AG10803 (cell line): ENCODE measurements around the gene NDUFA3.

ENCODE experiments used
- DNase-seq: peaks from one replicate; pipeline ENCODE4 v3.0.0; 2010; ENCODE audit warnings: low read depth
- H3K4me3 ChIP-seq: 2 replicates; pipeline ENCODE4 v1.5.1; 2011; ENCODE audit warnings: mild to moderate bottlenecking, low read length, control low read depth
- CTCF ChIP-seq: conservative IDR thresholded peaks from 2 replicates; pipeline ENCODE4 v1.5.1; 2011; ENCODE audit warnings: mild to moderate bottlenecking, low read length, control low read depth, inconsistent platforms

Gene NDUFA3

GRCh38 chr19:54100561-54100960, 2.1 kb upstream of the NDUFA3 start, which contains the start of gene OSCAR:
OSCAR (minus strand) TSS chr19:54100803; CDS start chr19:54100792, 11 bp downstream.
- peak; percentile 21 for DNase-seq
- TF ChIP-seq CTCF, result no peak
- no peak within 1 kb of the TSS for H3K4me3 ChIP-seq

- TF ChIP-seq CTCF, result no peak
- no peak overlapping the region for H3K4me3 ChIP-seq
- peak; percentile 35 for DNase-seq
Measured at GRCh38 chr19:54104998-54105715, 2.5 kb downstream of the NDUFA3 start.

- DNase-seq, result no peak
- TF ChIP-seq CTCF, result no peak
- H3K4me3 ChIP-seq, result no peak overlapping the region
Measured at GRCh38 chr19:54105796-54106195, 3.1 kb downstream of the NDUFA3 start.

GRCh38 chr19:54106716-54107115, 4.1 kb downstream of the NDUFA3 start:
- TF ChIP-seq CTCF, result no peak
- no peak overlapping the region for H3K4me3 ChIP-seq
- DNase-seq, result no peak

GRCh38 chr19:54107876-54108490, 5.3 kb downstream of the NDUFA3 start:
- no peak for DNase-seq
- no peak for TF ChIP-seq CTCF
- H3K4me3 ChIP-seq, result no peak overlapping the region

GRCh38 chr19:54108496-54108895, 5.8 kb downstream of the NDUFA3 start:
- DNase-seq, result no peak
- TF ChIP-seq CTCF, result no peak
- no peak overlapping the region for H3K4me3 ChIP-seq

GRCh38 chr19:54109651-54110050, 7.0 kb downstream of the NDUFA3 start:
- H3K4me3 ChIP-seq, result no peak overlapping the region
- TF ChIP-seq CTCF, result no peak
- DNase-seq, result no peak
